Measurements from ENCODE around the gene ZNF267.
A peak's percentile ranks its signal among the peaks of the same experiment; 100 is the strongest.
"Not testable (repeated sequence)": the region's sequence is repeated elsewhere in the genome, so short reads cannot be mapped to it uniquely, and the experiment has no call there.

Gene ZNF267

DNA sequence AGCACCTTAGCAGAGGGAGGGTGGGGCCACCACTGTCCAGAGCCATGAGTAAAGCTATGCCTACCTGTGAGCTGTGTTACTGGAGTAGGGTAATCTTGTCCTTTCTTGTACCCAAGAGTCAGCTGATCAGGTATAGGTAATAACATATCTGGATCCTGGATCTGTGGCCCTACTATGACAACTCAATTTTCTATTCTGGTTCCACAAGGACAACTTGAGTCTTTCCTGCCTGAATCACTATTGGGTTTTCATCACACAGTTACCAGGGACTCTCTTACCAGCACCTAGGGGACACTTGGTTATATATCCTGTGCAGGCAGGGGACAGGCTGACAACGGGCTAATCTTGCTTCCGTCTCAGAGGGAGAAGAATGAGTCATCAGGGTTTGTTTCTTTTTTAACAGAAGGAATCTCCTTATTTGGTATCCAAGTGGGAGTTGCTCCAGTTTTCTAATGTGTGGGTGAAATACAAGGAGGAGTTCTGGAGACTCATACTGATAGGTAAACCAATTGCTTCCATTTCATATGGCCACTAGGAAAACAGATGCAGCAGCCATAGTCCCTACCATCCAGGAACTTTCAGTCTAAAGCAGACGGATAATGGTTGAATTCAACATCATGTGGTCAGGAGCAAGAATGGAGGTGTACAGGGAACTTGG, 6.8 kb downstream of the ZNF267 start:
- DNase-seq: peak in 1 of 4 experiments; percentile 7

DNA sequence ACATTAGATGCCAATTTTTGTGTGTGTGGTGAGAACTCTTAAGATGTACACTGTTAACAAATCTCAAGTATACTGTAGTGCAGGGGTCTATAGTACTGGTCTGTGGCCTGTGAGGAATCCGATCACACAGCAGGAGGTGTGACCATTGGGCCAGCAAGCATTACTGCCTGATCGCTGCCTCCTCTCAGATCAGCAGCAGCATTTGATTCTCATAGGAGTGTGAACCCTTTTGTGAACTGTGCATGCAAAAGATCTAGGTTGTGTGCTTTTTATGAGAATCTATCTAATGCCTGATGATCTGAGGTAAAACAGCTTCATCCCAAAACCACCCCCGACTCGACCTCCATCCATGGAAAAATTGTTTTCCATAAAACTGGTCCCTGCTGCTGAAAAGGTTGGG, 12.6 kb downstream of the ZNF267 start:
- no peak for DNase-seq

DNA sequence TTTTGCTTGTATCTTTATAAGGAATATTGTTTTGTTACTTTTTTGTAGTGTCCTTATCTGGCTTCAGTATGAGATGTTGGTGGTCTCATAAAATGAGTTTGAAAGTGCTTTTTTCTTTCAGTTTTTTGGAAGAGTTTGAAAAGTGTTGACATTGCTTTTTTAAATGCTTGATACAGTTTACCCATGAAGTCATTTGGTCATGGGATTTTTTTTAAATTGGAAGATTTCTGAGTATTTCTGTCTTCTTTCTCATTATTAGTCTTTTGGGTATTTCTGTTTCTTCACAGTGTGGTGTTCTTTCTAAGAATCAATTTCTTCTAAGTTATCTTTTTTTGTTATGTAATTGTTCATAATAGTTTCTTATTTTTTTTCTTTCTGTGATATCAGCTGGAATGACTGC, 15.1 kb downstream of the ZNF267 start:
- no peak for DNase-seq

DNA sequence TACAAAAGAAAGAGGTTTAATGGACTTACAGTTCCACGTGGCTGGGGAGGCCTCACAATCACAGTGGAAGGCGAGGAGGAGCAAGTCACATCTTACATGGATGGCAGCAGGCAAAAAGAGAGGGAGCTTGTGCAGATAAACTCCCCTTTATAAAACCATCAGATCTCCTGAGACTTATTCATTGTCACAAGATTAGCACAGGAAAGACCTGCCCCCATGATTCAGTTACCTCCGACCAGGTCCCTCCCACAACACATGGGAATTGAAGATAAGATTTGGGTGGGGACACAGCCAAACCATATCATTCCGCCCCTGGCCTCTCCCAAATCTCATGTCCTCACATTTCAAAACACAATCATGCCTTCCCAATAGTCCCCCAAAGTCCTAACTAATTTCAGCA, 18.5 kb downstream of the ZNF267 start:
- DNase-seq: not testable (repeated sequence)

DNA sequence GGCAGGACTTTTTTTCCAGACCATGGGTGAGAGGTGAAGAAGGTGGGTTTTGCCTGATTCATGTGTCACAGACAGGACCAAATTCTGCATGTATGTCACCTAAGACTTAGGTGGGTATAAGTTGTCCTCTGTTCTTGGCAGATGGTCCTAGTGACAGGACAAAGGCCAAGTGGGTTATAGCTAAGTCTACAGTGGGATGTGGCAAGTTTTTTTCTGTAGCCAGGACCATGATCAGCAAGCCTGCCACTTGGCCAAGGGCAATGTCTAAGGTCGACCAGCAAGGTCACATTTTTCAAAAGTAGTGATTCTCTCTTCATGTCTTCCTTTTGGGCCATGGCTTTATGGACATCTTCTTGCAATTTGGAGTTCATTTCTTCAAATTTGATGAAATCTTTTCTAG, 20.2 kb downstream of the ZNF267 start:
- no peak for DNase-seq

DNA sequence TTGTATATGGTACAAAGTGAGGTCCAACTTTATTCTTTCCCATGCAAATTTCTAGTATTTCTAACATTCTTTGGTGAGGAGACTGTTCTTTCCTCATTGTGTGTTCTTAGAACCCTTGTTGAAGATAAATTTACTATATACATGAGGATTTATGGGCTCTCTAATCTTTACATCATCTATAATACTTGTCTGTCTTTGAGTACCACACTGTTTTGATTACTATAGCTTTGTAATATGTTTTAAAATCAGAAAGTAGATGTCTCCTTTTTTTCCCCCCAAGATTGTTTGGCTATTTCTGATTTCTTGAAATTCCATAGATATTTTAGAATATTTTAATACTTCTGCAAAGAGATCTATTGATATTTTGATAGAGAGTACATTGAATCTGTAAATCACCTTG, 23.7 kb downstream of the ZNF267 start:
- DNase-seq: no peak

DNA sequence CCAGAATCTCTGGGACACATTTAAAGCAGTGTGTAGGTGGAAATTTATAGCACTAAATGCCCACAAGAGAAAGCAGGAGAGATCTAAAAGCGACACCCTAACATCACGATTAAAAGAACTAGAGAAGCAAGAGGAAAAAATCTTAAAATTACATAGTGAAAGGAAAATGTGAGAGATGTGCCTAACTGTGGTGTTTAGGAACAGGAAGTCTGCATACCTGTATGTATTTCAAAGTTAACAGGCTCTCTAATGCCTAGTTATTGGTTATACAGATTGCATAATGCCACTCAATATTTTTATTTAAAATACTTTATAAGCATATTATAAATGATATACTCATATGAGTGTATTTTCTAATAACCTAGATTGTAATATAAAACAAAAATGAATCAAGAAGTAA, 25.9 kb downstream of the ZNF267 start:
- no peak for DNase-seq

DNA sequence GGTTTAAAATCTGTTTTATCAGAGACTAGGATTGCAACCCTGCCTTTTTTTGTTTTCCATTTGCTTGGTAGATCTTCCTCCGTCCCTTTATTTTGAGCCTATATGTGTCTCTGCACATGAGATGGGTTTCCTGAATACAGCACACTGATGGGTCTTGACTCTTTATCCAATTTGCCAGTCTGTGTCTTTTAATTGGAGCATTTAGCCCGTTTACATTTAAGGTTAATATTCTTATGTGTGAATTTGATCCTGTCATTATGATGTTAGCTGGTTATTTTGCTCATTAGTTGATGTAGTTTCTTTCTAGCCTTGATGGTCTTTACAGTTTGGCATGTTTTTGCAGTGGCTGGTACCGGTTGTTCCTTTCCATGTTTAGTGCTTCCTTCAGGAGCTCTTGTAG, 31.0 kb downstream of the ZNF267 start:
- DNase-seq: not testable (repeated sequence)

DNA sequence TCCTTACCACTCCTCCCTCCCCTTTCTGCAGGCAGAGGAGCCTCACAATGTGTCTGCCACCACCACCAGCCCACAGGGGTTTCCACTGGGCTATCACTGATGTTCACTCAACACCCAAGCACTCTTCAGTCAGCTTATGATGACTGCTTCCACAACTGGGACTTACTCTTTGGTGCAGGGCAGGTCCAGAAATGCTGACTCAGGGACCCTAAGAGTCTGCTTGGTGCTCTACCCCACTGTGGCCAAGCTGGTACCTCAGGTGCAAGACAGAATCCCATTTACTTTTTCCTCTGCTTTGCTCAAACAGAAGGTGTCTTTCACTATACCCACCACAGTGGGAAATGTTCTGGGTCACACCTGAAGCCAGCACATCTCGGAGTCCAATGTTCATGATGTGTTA, 40.1 kb downstream of the ZNF267 start:
- no peak for DNase-seq

DNA sequence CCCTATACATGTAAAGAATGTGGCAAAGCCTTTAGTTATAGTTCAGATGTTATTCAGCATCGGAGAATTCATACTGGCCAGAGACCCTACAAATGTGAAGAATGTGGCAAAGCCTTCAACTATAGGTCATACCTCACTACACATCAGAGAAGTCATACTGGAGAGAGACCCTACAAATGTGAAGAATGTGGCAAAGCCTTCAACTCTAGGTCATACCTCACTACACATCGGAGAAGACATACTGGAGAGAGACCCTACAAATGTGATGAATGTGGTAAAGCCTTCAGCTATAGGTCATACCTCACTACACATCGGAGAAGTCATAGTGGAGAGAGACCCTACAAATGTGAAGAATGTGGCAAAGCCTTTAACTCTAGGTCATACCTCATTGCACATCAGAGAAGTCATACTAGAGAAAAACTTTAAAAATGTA, 42.5 kb downstream of the ZNF267 start:
- DNase-seq: no peak

DNA sequence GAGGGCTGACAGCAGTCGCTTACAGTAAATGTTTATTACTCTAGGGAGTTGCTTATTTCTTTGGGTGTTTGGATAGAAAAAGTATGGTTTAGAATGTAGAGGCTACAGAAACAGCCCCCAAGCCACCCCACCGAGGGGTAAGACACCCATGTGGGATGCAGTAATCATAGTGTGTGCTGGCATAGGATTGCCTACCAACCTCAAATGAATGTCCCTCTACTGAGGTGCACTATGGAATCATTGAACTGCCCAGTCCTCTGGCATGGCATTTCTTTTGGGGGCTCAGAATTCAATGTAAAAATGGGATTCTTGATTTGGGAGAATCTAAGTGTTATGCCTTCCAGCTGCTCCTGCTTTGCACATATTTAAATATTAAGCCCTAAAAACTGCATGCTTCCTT, 46.8 kb downstream of the ZNF267 start:
- DNase-seq: no peak

DNA sequence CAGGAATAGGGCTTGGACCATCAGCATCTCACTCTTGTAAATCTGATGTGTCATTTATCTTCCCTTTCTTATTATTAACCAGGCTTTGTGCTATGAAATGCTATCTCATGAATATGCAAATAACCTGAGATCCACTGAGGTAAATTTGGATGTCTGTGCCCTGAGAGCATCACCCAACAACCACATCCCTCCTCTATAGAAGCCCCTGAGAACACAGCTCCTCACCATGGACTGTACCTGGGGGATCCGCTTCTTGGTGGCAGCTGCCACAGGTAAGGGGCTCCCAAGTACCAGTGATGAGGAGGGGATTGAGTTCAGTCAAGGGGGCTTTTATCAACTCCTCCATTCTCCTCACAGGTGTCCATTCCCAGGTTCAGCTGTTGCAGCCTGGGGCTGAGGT, 78.2 kb downstream of the ZNF267 start:
- not testable (repeated sequence) for DNase-seq

DNA sequence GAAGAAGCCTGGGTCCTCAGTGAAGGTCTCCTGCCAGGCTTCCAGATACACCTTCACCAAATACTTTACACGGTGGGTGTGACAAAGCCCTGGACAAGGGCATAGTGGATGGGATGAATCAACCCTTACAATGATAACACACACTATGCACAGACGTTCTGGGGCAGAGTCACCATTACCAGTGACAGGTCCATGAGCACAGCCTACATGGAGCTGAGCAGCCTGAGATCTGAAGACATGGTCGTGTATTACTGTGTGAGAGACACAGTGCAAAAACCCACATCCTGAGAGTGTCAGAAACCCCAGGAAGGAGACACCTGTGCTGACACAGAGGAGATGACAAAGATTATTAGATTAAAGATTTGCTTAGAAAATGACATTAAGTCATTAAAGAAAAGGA, 78.6 kb downstream of the ZNF267 start:
- DNase-seq: not testable (repeated sequence)

DNA sequence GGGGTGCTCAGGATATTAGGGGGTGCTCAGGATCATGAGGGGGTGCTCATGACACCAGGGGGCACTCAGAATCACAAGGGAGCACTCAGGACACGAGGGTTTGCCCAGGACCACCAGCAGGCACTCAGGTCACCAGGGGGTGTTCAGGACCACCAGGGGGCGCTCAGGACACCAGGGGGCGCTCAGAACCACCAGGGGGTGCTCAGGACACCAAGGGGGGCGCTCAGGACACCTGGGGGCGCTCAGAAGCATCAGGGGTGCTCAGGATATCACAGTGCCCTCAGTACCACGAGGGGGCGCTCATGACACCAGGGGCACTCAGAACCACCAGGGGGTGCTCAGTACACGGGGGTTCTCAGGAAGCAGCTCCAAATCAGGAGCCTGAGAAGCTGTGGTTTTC, 82.6 kb downstream of the ZNF267 start:
- DNase-seq: not testable (repeated sequence)

DNA sequence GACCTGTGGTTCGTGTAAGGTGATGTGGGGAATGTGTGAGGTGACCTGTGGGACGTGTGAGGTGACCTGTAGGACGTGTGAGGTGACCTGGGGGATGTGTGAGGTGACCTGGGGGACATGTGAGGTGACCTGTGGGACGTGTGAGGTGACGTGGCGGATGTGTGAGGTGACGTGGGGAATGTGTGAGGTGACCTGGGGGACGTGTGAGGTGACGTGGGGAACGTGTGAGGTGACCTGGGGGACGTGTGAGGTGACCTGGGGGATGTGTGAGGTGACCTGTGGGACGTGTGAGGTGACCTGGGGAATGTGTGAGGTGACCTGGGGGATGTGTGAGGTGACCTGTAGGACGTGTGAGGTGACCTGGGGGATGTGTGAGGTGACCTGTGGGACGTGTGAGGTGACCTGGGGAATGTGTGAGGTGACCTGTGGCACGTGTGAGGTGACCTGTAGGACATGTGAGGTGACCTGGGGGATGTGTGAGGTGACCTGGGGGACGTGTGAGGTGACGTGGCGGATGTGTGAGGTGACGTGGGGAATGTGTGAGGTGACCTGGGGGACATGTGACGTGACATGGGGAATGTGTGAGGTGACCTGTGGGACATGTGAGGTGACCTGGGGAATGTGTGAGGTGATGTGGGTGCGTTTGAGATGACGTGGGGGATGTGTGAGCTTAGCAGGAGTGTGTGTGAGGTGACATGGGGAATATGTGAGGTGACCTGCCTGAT, 86.7 kb downstream of the ZNF267 start:
- DNase-seq: not testable (repeated sequence)

Measured in activated CD4-positive, CD25-positive, alpha-beta regulatory T cell (primary cell).